Tibial nerve (tissue), 3 donors: ENCODE results near the gene SHLD1.

ENCODE experiments used
- CTCF ChIP-seq, 5 experiments: fragments of 200-600 bp in 3 of 5; fragments of 450-650 bp in 2 of 5; sonication (generic) in 3 of 5; IDR thresholded peaks; one replicate each; pipeline ENCODE4 v1.5.1; 2016 to 2019; ENCODE audit warnings: antibody characterized with exemption in 5 of 5, mild to moderate bottlenecking in 3 of 5, moderate library complexity in 2 of 5
- POLR2A ChIP-seq, 2 donors: fragments of 450-650 bp; IDR thresholded peaks; one replicate each; pipeline ENCODE4 v1.6.1; 2017; ENCODE audit warnings: antibody characterized with exemption in 2 of 2, mild to moderate bottlenecking in 2 of 2, moderate library complexity in 2 of 2

GRCh38 chr20:5770987-5771318 is 20.8 kb downstream of the SHLD1 start:
- TF ChIP-seq POLR2A (IDR thresholded peaks at IDR 0.05) (no peak), CTCF (IDR thresholded peaks at IDR 0.05) (no peak)
